ENCODE data around the gene AGFG1.

Gene AGFG1

DNA sequence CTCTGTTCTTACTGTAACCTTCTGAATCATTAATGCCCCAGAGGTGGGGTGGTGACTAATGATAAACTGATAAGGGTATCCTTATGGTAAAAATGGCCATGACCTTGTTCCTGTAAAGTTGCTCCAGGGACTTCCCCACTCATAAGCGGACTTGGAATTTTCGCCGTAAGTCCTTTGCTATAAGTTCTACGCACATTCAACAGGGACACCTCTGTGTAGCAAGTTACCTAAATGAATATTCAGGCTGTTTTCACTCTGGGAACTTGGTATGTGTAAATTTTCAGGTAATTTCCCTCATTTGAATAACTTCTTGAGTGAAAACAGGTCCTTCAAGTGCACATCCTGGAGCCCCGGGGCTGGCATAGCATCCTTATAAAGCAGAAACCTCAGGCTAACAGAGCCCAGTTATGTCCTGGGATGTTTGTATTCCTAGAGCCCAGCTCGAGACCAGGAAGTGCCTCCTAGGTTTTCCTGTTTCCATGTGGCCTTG lies 9.4 kb upstream of the AGFG1 start:
- DNase-seq, result no peak

DNA sequence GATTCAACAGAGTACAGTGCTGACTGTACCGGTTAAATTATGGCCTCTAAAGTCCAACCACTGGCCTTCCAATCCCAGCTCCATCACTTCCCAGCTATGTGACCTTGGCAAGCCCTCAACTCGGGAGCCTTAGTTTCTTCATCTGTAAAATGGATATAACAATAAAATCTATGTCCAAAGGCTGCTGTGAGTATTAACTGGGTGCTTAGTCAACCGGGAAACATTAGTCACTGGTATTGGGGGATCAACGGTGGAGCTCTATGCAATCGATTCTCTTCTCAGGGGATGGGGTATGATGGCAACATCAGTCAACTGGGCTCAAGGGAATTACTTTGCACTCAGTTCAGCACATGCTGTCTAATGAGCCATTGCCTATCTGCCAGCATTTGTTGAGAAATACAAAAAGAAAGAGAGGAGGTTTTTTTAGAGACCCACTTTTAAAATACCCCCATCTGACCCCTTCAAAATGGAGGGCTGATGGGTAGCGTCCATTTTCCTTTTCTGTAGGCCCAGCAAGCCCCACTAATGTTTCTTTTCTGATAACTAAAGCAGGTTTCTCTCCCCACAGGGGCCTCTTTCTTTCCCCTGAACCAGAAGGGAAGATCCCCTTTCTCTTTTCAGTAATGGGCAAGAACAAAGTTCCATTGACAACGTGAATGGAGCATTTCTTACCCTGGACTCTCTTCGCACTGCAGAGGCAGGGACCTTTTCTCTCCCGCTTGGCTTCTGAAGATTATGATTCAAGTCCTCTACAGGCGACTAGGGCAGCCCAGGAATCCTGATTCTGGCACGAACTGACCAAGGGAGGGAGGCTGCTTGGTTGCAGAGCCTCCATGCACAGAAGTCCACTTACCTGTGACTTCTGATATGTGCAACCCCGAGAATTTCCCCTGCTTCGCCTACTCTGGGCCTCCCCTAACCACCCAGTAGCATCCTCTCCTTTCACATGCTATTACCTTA lies 8.7 kb upstream of the AGFG1 start:
- DNase-seq, result no peak

DNA sequence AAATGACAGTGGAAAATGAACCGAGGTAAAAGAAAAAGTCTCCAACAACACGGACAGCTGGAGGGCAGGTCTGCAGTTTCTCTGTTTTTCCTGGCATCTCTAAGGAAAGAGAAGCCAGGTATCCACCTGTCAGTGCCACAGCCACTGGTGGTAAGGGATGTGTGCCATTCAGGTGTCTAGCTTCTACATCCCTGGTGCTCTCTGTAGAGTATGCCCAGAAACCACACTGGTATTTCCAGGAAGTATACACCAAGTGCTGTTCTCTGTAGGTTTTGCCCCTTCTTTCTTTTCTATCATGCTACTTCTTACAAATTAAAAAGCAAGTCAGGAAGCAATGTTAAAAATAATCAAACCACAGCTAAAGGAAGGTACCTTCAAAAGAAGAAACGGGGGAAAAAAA lies 7.6 kb upstream of the AGFG1 start:
- DNase-seq, result no peak

DNA sequence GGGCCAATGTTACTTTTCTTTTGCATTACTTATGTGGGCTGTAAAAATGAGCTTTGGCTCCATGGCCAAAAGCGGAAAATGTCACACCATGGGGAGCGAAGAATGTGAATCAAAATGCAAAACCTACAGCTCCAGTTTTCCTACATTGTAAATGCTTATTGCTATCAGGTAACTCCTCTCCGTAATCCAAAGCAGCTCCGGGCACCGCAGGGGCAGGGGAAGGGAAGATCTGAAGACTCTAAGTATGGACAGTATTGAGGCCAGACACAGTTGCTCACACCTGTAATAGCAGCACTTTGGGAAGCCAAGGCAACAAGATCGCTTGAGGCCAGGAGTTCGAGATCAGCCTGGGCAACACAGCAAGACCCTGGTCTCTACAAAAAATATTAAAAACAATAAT lies 7.1 kb upstream of the AGFG1 start:
- no peak for DNase-seq

DNA sequence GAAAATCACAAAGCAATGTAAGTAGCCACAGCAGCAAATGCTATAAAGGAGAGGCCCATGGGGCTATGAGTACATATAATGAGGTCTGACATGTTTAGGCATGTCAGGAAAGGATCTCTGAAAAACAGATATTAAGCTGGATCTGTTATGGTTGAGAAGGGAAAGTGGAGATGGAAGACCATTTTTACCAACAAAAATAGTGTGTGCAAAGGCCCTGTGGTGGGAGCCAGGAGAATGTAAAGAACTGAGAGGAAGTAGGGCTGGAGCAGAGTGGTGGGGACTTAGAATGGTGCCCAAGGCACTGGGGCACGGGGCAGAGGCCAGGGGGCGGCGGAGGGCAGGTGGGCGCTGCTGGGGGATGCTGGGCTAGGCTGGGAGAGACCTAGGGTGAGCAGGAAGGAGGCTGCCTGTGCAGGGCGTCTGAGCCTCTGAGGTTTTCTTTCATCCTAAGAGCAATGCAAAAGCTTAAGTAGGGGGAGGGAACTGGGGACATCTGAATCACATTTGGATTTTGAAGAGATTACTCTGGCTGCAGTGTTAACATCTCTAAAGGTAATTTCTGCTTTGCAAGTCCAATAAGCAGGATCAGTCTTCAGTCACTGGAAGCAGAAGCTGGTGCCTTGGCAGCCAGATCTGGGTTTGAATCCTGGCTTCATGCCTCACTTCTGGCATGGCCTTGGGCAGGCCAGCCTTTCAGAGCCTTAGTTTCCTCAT lies 4.9 kb upstream of the AGFG1 start:
- no peak for DNase-seq

- no peak for DNase-seq
Measured at GRCh38 chr2:227471412-227471811, 544 bp upstream of the AGFG1 start.

DNA sequence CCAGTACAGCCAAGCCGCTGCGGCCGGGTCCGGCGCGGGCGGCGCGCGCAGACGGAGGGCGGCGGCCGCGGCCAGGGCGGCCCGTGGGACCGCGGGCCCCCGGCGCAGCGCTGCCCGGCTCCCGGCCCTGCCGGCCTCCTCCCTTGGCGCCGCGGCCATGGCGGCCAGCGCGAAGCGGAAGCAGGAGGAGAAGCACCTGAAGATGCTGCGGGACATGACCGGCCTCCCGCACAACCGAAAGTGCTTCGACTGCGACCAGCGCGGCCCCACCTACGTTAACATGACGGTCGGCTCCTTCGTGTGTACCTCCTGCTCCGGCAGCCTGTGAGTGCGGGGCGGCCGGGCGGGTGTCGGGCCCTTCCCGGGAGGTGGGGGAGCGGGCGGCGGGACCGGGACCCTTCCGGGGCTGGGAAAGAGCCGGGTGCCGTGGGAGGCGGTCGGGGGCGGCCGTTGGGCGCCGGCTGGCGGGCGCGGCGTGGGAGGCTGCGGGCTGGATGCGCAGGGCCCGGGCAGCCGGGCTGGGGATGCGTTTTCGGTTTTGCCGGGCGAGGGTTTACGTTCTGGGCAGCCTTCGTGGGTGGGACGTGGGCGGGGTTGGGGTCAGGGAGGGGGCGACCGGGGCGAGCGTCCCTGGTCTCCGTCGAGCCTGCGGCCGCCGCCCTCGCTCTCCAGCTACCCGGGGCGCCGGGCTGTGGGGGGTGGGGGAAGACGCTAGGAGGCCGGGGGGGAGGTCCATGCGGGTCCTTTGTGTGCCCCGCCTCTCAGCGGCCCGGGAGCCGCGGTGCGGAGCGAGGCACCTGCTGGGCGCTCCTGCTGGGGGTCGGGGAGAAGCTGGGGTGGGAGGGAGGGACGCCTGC lies 537 bp downstream of the AGFG1 start:
- peak; percentile 67 for DNase-seq

- no peak for DNase-seq
Measured at GRCh38 chr2:227473122-227473461, 1.1 kb downstream of the AGFG1 start.

DNA sequence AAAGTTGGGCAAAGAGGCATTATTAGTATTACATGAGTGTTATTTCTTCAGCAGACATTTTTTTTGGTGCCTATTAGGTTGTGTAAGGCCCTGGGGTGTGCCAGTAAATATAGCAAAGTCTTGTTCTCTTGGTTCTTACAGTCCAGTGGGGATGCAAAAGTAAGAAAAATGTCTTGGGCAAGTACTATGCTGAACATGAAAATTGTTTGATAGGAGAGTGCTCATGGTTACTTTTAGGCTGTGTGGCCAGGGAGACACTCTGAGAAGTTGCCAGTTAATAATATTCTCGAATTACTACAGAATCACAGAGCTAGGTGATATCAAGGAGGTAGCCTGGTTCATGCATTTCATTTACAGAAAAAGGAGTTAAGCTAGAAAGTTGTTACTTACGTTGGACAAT lies 1.9 kb downstream of the AGFG1 start:
- DNase-seq, result no peak

DNA sequence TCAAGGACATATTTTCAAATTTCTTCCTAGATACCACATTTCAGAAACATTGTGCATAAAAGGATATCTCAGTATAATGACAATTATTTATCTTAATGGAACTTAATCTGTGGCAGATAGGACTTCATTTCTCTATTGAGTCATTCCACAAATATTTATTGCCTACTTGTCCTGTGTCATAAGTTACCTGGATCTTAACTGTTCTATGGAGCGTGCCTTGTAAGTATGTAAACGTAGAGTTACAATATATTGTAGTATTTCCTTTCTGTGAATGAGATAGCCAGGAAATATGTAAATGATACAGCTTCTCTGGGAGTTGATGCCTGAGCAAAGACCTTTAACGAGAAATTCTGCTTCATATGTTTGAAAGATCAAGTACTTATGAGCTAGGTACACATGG lies 2.5 kb downstream of the AGFG1 start:
- no peak for DNase-seq

DNA sequence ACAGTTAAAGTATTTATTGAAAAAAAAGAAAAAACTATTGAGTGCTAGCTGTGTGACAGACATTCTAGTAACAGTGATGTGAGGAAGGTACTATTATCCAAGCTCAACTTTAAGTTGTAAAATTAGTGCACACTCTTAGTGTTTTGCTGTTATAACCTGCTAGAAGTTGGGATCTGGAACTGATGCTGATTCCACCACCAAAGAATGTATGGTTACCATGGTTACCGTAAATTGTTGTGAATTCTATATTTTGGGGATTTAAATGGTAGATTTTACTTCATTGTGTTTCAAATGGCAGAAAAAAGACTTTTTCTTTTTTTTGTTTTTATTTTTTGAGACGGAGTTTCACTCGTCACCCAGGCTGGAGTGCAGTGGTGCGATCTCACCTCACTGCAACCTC lies 5.3 kb downstream of the AGFG1 start:
- no peak for DNase-seq

DNA sequence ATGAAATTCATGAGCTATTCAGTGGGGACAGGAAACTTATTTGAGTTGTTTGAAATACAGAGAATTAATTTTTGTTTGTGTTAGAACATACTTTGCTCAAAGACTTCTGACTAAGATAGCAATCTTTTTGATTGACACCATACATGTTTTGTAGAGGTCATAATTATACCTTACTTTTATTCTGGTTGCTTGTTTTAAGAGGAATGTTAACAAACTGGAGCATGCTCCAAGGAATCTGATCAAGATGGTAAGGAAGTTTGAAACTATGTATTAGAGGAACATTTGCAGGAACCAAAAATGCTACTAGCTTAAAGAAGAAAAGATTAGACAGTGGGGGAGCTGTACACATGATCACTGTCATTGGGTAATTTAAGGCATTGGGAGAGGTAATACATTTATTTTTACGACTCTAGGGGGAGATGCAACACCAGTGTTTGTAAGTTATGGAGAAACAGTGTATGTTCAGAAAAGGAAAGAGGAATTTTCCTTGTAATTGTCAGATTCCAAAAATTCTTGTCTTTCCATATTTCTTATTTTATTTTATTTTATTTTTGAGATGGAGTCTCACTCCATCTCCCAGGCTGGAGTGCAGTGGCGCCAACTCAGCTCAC lies 8.0 kb downstream of the AGFG1 start:
- no peak for DNase-seq

DNA sequence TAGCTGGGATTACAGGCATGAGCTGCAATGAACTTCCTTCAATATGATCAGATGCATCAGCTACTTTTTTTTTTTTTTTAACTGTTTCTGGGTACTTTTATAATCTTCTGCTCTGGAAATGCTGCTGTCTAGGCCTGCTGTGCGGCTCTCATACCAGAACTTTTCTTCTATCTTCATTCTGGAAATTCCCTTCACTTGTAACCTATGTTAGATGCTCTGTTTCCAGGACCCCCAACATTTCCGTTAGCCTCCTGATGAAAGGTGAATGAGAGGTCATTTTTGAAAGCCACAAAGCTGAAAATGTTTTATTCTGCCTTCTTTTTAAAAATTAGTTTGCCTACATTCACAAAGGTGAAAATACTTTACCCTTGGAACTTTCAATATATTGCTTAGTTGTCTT lies 8.6 kb downstream of the AGFG1 start:
- no peak for DNase-seq

GRCh38 chr2:227482638-227483340 lies 10.8 kb downstream of the AGFG1 start:
- no peak for DNase-seq

DNA sequence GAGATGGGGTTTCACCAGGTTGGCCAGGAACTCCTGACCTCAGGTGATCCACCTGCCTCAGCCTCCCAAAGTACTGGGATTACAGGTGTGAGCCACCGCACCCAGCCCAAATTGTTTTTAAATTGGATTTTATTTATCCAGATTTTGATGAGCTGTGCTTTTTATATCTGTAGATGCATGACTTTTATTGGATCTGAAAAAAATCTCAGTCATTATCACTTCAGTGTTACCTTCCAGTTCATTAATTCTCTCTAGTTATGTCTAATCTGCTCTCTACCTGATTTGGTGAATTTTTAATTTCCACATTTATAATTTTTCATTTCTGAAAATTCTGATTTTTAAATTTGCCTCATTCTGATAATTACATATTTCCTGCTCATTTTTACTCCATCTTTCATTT lies 13.5 kb downstream of the AGFG1 start:
- no peak for DNase-seq

GRCh38 chr2:227486688-227487087 lies 14.7 kb downstream of the AGFG1 start:
- no peak for DNase-seq

DNA sequence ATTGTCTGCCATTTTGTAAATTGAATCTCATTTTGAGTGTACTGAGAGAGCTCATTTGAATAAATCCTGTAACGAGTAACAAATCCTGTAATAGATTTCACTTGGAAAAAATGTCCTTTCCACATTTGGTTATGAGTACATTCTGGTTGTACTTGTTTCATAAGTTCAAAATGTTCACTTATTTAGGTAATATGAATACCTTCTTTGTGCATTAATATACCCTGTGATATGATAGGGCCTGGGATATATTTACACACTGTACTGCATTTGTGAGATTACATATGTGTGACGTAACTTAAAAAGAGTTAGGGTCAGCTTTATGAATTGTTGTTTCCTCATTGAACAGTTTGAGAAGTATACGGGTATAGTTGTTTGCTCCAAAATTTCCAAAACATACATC lies 16.1 kb downstream of the AGFG1 start:
- no peak for DNase-seq

DNA sequence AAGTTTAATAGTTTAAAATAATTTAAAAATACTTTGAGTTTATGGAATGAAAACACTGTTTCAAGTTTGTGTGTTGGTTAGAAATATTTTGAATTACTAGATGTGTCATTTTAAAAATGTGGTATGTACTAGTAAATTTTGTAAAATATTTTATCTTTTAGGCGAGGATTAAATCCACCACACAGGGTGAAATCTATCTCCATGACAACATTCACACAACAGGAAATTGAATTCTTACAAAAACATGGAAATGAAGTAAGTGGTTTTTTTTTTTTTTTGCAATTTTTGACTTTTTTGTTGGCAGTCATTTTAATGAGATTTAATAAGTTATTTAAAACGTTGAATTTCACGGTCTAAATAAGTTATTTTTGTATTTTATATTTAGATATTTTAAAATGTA lies 19.4 kb downstream of the AGFG1 start:
- no peak for DNase-seq

DNA sequence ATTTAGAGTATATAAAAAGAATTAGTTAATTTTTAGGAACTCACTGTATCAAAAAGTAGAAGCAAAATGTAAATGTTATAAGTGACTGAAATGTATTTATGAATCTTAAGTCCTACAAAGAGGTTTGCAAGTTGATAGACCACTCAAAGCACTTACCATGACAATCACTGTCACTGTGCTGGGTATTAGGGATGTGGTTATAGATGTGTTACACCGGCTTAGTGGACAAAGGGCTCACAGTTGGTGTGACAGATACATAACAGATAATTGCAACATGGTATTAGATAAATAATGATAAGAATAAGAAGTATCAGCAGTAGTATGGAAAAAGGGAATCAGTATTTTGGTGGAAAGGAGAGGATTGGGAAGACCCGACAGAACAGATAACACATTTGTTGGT lies 21.6 kb downstream of the AGFG1 start:
- no peak for DNase-seq

- no peak for DNase-seq
Measured at GRCh38 chr2:227497158-227497557, 25.2 kb downstream of the AGFG1 start.

DNA sequence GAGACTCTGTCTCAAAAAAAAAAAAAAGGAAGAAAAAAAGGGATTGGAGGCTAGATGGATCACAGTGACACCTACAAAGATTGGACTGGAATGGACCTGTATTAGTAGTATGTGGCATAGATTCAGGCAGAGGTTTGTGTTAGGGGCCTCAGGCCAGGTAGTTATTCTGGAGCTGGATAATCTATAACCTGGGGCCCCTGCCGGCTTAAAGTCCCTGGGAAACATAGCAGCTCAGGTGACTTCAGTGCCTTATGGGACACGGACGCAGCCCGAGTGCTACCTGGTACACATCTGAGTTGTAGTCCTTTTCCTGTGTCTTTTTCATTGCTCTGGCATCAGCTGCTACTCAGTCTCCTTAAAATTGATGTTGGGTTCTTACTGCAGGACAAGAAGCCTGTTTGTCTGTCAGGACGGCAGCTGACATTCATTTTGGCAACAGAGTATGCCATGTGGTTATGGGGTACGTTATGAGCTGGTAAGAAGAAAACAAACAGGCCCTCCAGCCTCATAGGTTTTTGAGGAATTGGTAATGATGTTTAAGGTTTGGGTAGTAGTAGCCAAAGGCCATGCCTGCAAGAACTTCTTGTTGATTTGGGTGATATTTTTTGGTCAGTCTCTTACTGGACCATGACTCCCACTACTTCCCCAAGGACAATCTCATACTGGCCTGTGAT lies 27.8 kb downstream of the AGFG1 start:
- no peak for DNase-seq

GRCh38 chr2:227500301-227500630 lies 28.3 kb downstream of the AGFG1 start:
- no peak for DNase-seq
